MM.1S (cell line): Measurements from ENCODE around the gene RGS8.
"Not testable (repeated sequence)": the region's sequence is repeated elsewhere in the genome, so short reads cannot be mapped to it uniquely, and the experiment has no call there.

ENCODE experiments used
- DNase-seq: peaks from one replicate; pipeline ENCODE4 v3.0.0-alpha.2; 2015
- H2AFZ ChIP-seq: fragments of 300-600 bp; sonication (generic); 2 replicates; pipeline ENCODE4 v1.6.0; 2016; ENCODE audit warnings: antibody characterized with exemption, low read length
- H3F3A ChIP-seq: fragments of 300-600 bp; sonication (generic); 2 replicates; pipeline ENCODE4 v1.6.1; 2016; ENCODE audit warnings: mild to moderate bottlenecking, antibody characterized with exemption, low read length, moderate library complexity, mixed read lengths; ENCODE audit not compliant: insufficient read depth
- H3K27ac ChIP-seq: fragments of 300-600 bp; sonication (generic); 2 replicates; pipeline ENCODE4 v1.5.1; 2016; ENCODE audit warnings: mild to moderate bottlenecking, low read length
- H3K27me3 ChIP-seq: fragments of 300-600 bp; sonication (generic); replicated peaks from 2 replicates; pipeline ENCODE4 v1.6.0; 2016; ENCODE audit warnings: low read length; ENCODE audit not compliant: insufficient read depth
- H3K36me3 ChIP-seq: fragments of 300-600 bp; sonication (generic); replicated peaks from 2 replicates; pipeline ENCODE4 v1.6.1; 2016; ENCODE audit warnings: mild to moderate bottlenecking, low read length, mixed read lengths; ENCODE audit not compliant: insufficient read depth
- H3K4me1 ChIP-seq: fragments of 300-600 bp; sonication (generic); 2 replicates; pipeline ENCODE4 v1.6.1; 2016; ENCODE audit warnings: low read length, mixed read lengths
- H3K4me2 ChIP-seq: fragments of 300-600 bp; sonication (generic); 2 replicates; pipeline ENCODE4 v1.6.0; 2016; ENCODE audit warnings: low read depth, low read length
- H3K4me3 ChIP-seq: fragments of 300-600 bp; sonication (generic); 2 replicates; pipeline ENCODE4 v1.5.1; 2016; ENCODE audit warnings: low read length, mixed read lengths
- H3K79me2 ChIP-seq: fragments of 300-600 bp; sonication (generic); 2 replicates; pipeline ENCODE4 v1.6.1; 2016; ENCODE audit warnings: mixed run types, low read length, mixed read lengths
- H3K9ac ChIP-seq: fragments of 300-600 bp; sonication (generic); 2 replicates; pipeline ENCODE4 v1.6.1; 2016; ENCODE audit warnings: low read length, mixed read lengths
- H3K9me2 ChIP-seq: fragments of 300-600 bp; sonication (generic); replicated peaks from 2 replicates; pipeline ENCODE4 v1.6.1; 2016; ENCODE audit warnings: mild to moderate bottlenecking, low read length, mixed read lengths; ENCODE audit not compliant: insufficient read depth
- H3K9me3 ChIP-seq: fragments of 300-600 bp; sonication (generic); replicated peaks from 2 replicates; pipeline ENCODE4 v1.6.1; 2016; ENCODE audit warnings: mild to moderate bottlenecking, low read length, mixed read lengths; ENCODE audit not compliant: insufficient read depth
- H4K20me1 ChIP-seq: fragments of 300-600 bp; sonication (generic); 2 replicates; pipeline ENCODE4 v1.6.1; 2016; ENCODE audit warnings: mild to moderate bottlenecking, low read length, moderate library complexity, mixed read lengths; ENCODE audit not compliant: insufficient read depth
- EZH2 ChIP-seq: fragments of 300-600 bp; sonication (generic); optimal IDR thresholded peaks from 2 replicates; pipeline ENCODE3; 2017; ENCODE audit warnings: low read depth, mild to moderate bottlenecking, antibody characterized with exemption, low read length, mixed read lengths
- EZH2phosphoT487 ChIP-seq: fragments of 300-600 bp; sonication (generic); IDR thresholded peaks from 2 replicates; pipeline ENCODE4 v1.6.1; 2018; ENCODE audit warnings: antibody characterized with exemption, low read length
- TF ChIP-seq, protein P1 (sequence below): fragments of 300-600 bp; sonication (generic); IDR thresholded peaks from 2 replicates; pipeline ENCODE4 v1.5.1; 2016; ENCODE audit warnings: antibody characterized with exemption, low read length, mixed read lengths

The RGS8 gene

DNA sequence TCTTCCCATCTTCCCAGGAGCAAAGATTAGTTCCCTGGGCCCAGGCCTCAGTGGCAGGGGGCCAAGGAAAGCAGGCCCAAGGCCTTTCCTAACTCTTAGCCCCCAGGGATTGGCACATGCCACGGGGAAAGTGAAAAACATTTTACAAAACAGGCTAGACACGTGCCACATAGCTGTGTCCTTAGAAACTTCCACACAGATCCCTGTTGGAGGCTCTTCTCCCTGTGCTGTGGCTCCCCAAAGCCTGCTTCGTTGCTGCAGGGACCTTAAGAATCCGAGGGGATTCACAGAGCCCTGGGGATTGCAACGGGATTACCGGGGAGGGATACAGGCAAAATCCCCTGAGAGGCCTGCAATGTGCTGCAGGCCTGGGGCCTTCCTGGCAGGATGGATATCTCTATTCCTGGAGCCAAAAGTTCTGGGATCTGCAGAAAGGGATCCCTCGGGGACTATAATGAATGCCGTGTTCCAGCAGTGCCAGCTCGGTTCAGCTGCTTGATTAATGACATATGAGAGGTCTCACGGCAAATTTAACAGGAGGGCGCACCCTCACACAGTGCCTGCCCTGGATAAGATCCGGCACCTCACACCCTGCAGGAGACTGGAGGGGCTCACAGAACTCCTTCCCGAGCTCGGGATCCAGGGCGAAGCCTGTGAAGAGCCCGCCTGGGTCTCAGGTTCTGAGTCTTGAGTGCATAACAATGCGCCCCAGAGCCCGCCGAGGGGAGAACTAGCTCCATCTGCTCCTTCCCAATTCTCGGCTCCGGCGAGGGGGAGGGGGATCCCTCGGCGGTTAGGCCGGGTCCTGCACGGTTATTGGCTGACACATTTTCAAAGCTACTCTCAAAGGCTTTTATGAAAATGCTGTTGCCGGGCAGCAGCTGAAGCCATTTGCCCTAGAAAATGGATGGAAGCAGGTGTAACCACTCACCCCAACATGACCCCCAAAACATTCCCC is 15.3 kb upstream of the RGS8 start:
- Histone ChIP-seq H3K9ac (no peak overlapping the region), H3K27ac (no peak overlapping the region), H3K9me3 (no peaks in the 10 kb centered on the region), H3K79me2 (no peaks in the 10 kb centered on the region), H3K4me3 (no peak overlapping the region), H3K27me3 (no peaks in the 10 kb centered on the region), H2AFZ (no peak overlapping the region), H3K9me2 (no peaks in the 10 kb centered on the region), H4K20me1 (no peaks in the 10 kb centered on the region), H3F3A (no peaks in the 10 kb centered on the region), H3K4me2 (no peak overlapping the region), H3K36me3 (no peaks in the 10 kb centered on the region), H3K4me1 (no peaks in the 10 kb centered on the region)
- no peak for DNase-seq
- no peak for TF ChIP-seq EZH2phosphoT487
- TF ChIP-seq EZH2: no peak
- TF ChIP-seq, protein P1, sequence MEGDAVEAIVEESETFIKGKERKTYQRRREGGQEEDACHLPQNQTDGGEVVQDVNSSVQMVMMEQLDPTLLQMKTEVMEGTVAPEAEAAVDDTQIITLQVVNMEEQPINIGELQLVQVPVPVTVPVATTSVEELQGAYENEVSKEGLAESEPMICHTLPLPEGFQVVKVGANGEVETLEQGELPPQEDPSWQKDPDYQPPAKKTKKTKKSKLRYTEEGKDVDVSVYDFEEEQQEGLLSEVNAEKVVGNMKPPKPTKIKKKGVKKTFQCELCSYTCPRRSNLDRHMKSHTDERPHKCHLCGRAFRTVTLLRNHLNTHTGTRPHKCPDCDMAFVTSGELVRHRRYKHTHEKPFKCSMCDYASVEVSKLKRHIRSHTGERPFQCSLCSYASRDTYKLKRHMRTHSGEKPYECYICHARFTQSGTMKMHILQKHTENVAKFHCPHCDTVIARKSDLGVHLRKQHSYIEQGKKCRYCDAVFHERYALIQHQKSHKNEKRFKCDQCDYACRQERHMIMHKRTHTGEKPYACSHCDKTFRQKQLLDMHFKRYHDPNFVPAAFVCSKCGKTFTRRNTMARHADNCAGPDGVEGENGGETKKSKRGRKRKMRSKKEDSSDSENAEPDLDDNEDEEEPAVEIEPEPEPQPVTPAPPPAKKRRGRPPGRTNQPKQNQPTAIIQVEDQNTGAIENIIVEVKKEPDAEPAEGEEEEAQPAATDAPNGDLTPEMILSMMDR: no peak

DNA sequence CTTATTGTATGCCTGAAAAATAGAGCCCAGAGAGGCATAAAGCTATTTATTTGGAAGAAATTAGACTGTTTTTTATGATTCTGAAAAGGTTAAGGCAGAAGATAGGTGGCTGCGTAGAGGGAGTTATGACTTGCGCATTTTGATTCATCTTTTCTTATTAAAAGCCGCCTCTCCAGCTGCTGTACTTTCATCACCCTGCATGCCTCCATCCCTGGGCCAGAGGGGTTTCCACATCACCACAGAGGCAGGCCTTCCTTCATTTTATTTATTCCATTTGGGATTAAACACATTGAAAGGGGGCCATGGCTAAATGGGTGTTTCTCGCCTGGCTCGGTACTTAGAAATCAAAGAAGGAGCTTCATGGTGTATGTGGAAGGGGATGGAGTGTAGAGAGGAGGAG is 14.6 kb upstream of the RGS8 start:
- no peaks in the 10 kb centered on the region for H3K4me1 ChIP-seq
- H3K27me3 ChIP-seq: no peaks in the 10 kb centered on the region
- no peak overlapping the region for H3K4me3 ChIP-seq
- H3K9me3 ChIP-seq: no peaks in the 10 kb centered on the region
- H2AFZ ChIP-seq: no peak overlapping the region
- H3F3A ChIP-seq: no peaks in the 10 kb centered on the region
- no peak for TF ChIP-seq EZH2phosphoT487
- TF ChIP-seq EZH2: no peak
- TF ChIP-seq, protein P1: no peak
- no peaks in the 10 kb centered on the region for H4K20me1 ChIP-seq
- H3K9me2 ChIP-seq: no peaks in the 10 kb centered on the region
- no peak overlapping the region for H3K9ac ChIP-seq
- no peak for DNase-seq
- no peaks in the 10 kb centered on the region for H3K79me2 ChIP-seq
- H3K4me2 ChIP-seq: no peak overlapping the region
- no peak overlapping the region for H3K27ac ChIP-seq
- H3K36me3 ChIP-seq: no peaks in the 10 kb centered on the region

DNA sequence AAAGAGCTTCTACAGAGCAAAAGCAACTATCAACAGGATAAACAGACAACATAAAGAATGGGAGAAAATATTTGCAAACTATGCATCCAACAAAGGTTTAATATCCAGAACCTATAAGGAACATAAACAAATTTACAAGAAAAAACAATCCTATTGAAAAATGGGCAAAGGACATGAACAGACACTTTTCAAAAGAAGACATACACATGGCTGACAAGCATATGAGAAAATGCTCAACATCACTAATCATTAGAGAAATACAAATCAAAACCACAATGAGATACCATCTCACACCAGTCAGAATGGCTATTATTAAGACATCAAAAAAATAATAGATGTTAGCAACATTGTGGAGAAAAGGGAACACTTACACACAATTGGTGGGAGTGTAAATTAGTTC is 8.8 kb upstream of the RGS8 start:
- not testable (repeated sequence) for H2AFZ ChIP-seq, H3K9me2 ChIP-seq, H3K27me3 ChIP-seq, H3K4me2 ChIP-seq, H3K79me2 ChIP-seq, H3K27ac ChIP-seq, H3K36me3 ChIP-seq, H3K4me1 ChIP-seq, DNase-seq, H3K9ac ChIP-seq, H4K20me1 ChIP-seq, H3K9me3 ChIP-seq, H3F3A ChIP-seq, H3K4me3 ChIP-seq

DNA sequence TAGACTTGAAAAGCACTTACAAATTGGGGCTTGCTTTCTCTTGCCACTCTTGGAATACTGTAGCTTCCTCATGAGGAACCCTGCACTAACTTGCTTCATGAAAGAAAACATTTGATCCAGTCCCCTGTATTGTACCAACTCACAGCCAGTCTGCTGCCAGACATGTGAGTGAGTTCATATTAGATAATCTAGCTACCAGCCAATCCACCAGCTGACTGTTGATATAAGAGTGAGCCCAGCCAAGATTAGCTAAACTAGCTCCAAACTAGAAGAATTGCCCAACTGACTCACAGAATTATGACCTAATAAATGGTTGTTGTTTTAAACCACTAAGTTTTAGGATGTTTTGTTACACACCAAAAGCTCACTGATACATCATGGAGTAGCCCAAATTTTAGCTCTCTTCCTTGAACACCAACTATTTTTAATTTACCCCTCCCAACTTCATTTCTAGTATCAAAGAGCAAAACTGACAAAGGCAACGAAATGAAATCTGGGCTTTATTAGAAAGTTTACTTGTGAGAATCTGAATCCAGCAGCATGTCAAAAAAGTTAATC is 6.6 kb upstream of the RGS8 start:
- Histone ChIP-seq H3K9me3 (no peaks in the 10 kb centered on the region), H3K36me3 (no peaks in the 10 kb centered on the region), H3F3A (no peaks in the 10 kb centered on the region), H3K79me2 (no peaks in the 10 kb centered on the region), H3K4me1 (no peaks in the 10 kb centered on the region), H3K27me3 (no peaks in the 10 kb centered on the region), H2AFZ (no peak overlapping the region), H3K9me2 (no peaks in the 10 kb centered on the region), H4K20me1 (no peaks in the 10 kb centered on the region), H3K27ac (no peak overlapping the region), H3K9ac (no peak overlapping the region), H3K4me3 (no peak overlapping the region), H3K4me2 (no peak overlapping the region)
- TF ChIP-seq, protein P1: no peak
- TF ChIP-seq EZH2: no peak
- TF ChIP-seq EZH2phosphoT487: no peak
- no peak for DNase-seq
